Measurements from ENCODE around the gene CD226.
"Not testable (repeated sequence)": the region's sequence is repeated elsewhere in the genome, so short reads cannot be mapped to it uniquely, and the experiment has no call there.

The CD226 gene

DNA sequence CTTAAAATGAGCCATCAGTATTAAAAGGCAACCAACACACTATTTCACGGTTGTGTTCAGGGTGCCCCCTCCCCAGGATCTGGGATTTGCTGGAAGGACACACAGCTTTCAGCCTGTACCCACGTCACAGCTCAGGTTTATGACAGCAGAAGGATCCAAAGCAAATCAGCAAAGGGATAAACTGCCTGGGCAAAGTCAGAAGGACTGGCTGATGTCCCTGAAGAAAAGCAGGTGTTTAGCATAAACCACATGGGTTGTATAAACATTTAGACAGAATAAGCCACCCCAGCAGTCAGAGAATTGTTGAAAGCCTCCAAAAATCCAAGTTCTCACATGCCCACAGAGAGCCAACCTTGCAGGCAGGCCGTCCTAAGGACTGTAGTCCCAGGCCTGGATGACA, 63.9 kb downstream of the CD226 start:
- no peak overlapping the region for H3K27ac ChIP-seq (ENCODE audit: low read depth, low read length)
- H3K36me3 ChIP-seq (ENCODE audit: insufficient read depth, low read length): no peaks in the 10 kb centered on the region
- no peak overlapping the region for H3K4me3 ChIP-seq (ENCODE audit: low read length)
- peaks cover 3% of the 10 kb centered on the region; the same call in 1 of the 2 replicates for H3K4me1 ChIP-seq (ENCODE audit: insufficient read depth, low read length)
- WGBS: 61% methylated on average over 3 of the region's 3 CpGs
- H3K9ac ChIP-seq (ENCODE audit: low read depth, low read length): no peak overlapping the region
- H3K27me3 ChIP-seq (ENCODE audit: insufficient read depth, low read length): no peaks in the 10 kb centered on the region
- no peaks in the 10 kb centered on the region for H3K9me3 ChIP-seq (ENCODE audit: insufficient read depth, low read depth, low read length)

- no peaks in the 10 kb centered on the region for H3K9me3 ChIP-seq (ENCODE audit: insufficient read depth, low read depth, low read length)
- no peaks in the 10 kb centered on the region for H3K27me3 ChIP-seq (ENCODE audit: insufficient read depth, low read length)
- no peak overlapping the region for H3K4me3 ChIP-seq (ENCODE audit: low read length)
- WGBS: 100% methylated on average over 4 of the region's 6 CpGs
- H3K4me1 ChIP-seq (ENCODE audit: insufficient read depth, low read length): peaks cover 8% of the 10 kb centered on the region; the same call in 1 of the 2 replicates
- no peaks in the 10 kb centered on the region for H3K36me3 ChIP-seq (ENCODE audit: insufficient read depth, low read length)
- no peak overlapping the region for H3K27ac ChIP-seq (ENCODE audit: low read depth, low read length)
- H3K9ac ChIP-seq (ENCODE audit: low read depth, low read length): no peak overlapping the region
These were observed 64.6 kb downstream of the CD226 start for GRCh38 chr18:69882965-69883668.

GRCh38 chr18:69880083-69880482, 67.6 kb downstream of the CD226 start:
- no peaks in the 10 kb centered on the region for H3K36me3 ChIP-seq (ENCODE audit: insufficient read depth, low read length)
- no peaks in the 10 kb centered on the region for H3K9me3 ChIP-seq (ENCODE audit: insufficient read depth, low read depth, low read length)
- H3K4me1 ChIP-seq (ENCODE audit: insufficient read depth, low read length): peaks cover 9% of the 10 kb centered on the region; the same call in 1 of the 2 replicates
- H3K9ac ChIP-seq (ENCODE audit: low read depth, low read length): no peak overlapping the region
- no peaks in the 10 kb centered on the region for H3K27me3 ChIP-seq (ENCODE audit: insufficient read depth, low read length)
- H3K4me3 ChIP-seq (ENCODE audit: low read length): no peak overlapping the region
- H3K27ac ChIP-seq (ENCODE audit: low read depth, low read length): peak overlapping the region; percentile 85; the same call in 1 of the 2 replicates
- 96% methylated on average over 2 of the region's 3 CpGs for WGBS

GRCh38 chr18:69879051-69879450, 68.6 kb downstream of the CD226 start:
- WGBS: 66% methylated on average over 2 of the region's 3 CpGs
- H3K36me3 ChIP-seq (ENCODE audit: insufficient read depth, low read length); H3K9me3 ChIP-seq (ENCODE audit: insufficient read depth, low read depth, low read length); H3K27me3 ChIP-seq (ENCODE audit: insufficient read depth, low read length); H3K9ac ChIP-seq (ENCODE audit: low read depth, low read length); H3K4me3 ChIP-seq (ENCODE audit: low read length); H3K4me1 ChIP-seq (ENCODE audit: insufficient read depth, low read length): not testable (repeated sequence)
- H3K27ac ChIP-seq (ENCODE audit: low read depth, low read length): peak overlapping the region; percentile 85; the same call in 1 of the 2 replicates

- no peak overlapping the region for H3K9ac ChIP-seq (ENCODE audit: low read depth, low read length)
- no peaks in the 10 kb centered on the region for H3K27me3 ChIP-seq (ENCODE audit: insufficient read depth, low read length)
- no peaks in the 10 kb centered on the region for H3K36me3 ChIP-seq (ENCODE audit: insufficient read depth, low read length)
- 0 out of 2 replicates have a peak, but pooled peaks cover 6% of the 10 kb centered on the region for H3K4me1 ChIP-seq (ENCODE audit: insufficient read depth, low read length)
- H3K27ac ChIP-seq (ENCODE audit: low read depth, low read length): peak overlapping the region; percentile 71; the same call in 1 of the 2 replicates
- H3K9me3 ChIP-seq (ENCODE audit: insufficient read depth, low read depth, low read length): no peaks in the 10 kb centered on the region
- WGBS: 77% methylated on average over 5 of the region's 6 CpGs
- H3K4me3 ChIP-seq (ENCODE audit: low read length): no peak overlapping the region
These were observed 69.3 kb downstream of the CD226 start for GRCh38 chr18:69878213-69878933.

GRCh38 chr18:69876490-69876889, 71.2 kb downstream of the CD226 start:
- no peak overlapping the region for H3K4me3 ChIP-seq (ENCODE audit: low read length)
- H3K27ac ChIP-seq (ENCODE audit: low read depth, low read length): no peak overlapping the region
- no peaks in the 10 kb centered on the region for H3K27me3 ChIP-seq (ENCODE audit: insufficient read depth, low read length)
- no peak overlapping the region for H3K9ac ChIP-seq (ENCODE audit: low read depth, low read length)
- no peaks in the 10 kb centered on the region for H3K9me3 ChIP-seq (ENCODE audit: insufficient read depth, low read depth, low read length)
- H3K4me1 ChIP-seq (ENCODE audit: insufficient read depth, low read length): 0 out of 2 replicates have a peak, but pooled peaks cover 6% of the 10 kb centered on the region
- 96% methylated on average over 3 of the region's 3 CpGs for WGBS
- H3K36me3 ChIP-seq (ENCODE audit: insufficient read depth, low read length): no peaks in the 10 kb centered on the region

- Histone ChIP-seq H3K4me1 (ENCODE audit: insufficient read depth, low read length) (0 out of 2 replicates have a peak, but pooled peaks cover 6% of the 10 kb centered on the region), H3K4me3 (ENCODE audit: low read length) (no peak overlapping the region), H3K36me3 (ENCODE audit: insufficient read depth, low read length) (no peaks in the 10 kb centered on the region), H3K27me3 (ENCODE audit: insufficient read depth, low read length) (no peaks in the 10 kb centered on the region), H3K9ac (ENCODE audit: low read depth, low read length) (no peak overlapping the region), H3K9me3 (ENCODE audit: insufficient read depth, low read depth, low read length) (no peaks in the 10 kb centered on the region), H3K27ac (ENCODE audit: low read depth, low read length) (no peak overlapping the region)
- WGBS: 92% methylated on average over 2 of the region's 2 CpGs
These were observed 73.6 kb downstream of the CD226 start for GRCh38 chr18:69874058-69874457.

DNA sequence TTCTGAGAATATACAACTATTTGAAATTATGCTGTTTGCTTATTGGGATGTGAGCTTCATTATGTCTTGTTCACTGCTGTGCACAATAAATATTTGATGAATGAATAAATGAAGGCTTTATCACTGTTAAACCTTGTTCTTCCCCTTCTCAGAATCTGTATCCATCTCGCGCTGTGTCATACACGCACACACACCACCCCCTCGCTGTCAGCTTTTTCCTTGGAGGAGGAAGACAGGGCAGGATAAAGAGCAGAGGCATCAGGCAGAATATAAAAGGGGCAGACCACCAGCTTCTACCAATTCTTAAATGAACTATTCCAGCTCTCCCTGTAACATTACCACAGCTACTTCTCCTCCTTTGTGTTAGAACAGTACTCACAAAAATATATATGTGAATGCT, 75.0 kb downstream of the CD226 start:
- Histone ChIP-seq H3K27ac (ENCODE audit: low read depth, low read length) (no peak overlapping the region), H3K4me3 (ENCODE audit: low read length) (no peak overlapping the region), H3K4me1 (ENCODE audit: insufficient read depth, low read length) (no peaks in the 10 kb centered on the region), H3K9ac (ENCODE audit: low read depth, low read length) (no peak overlapping the region), H3K27me3 (ENCODE audit: insufficient read depth, low read length) (no peaks in the 10 kb centered on the region), H3K36me3 (ENCODE audit: insufficient read depth, low read length) (no peaks in the 10 kb centered on the region), H3K9me3 (ENCODE audit: insufficient read depth, low read depth, low read length) (no peaks in the 10 kb centered on the region)
- WGBS: 100% methylated on average over 4 of the region's 4 CpGs

DNA sequence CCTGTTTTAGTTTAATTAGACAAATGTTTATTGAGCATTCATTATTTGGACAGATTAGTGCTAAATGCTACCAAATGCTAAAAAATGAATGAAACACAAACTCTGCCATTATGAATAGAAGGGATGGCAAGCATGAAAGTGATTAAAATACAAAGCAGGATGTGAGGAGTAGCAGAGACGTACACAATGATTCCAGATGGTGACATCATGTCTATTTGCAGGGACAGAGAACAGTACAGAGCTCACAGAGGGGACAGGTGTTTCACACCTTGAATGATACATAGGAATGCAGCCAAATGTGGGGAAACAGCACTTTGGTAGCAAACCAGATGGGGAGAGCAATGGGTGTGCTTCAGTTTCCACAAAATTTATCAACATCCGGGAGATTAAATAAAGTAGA, 76.3 kb downstream of the CD226 start:
- no peaks in the 10 kb centered on the region for H3K4me1 ChIP-seq (ENCODE audit: insufficient read depth, low read length)
- no peaks in the 10 kb centered on the region for H3K9me3 ChIP-seq (ENCODE audit: insufficient read depth, low read depth, low read length)
- H3K9ac ChIP-seq (ENCODE audit: low read depth, low read length): no peak overlapping the region
- no peaks in the 10 kb centered on the region for H3K36me3 ChIP-seq (ENCODE audit: insufficient read depth, low read length)
- WGBS: 90% methylated on average over 2 of the region's 2 CpGs
- no peak overlapping the region for H3K27ac ChIP-seq (ENCODE audit: low read depth, low read length)
- H3K4me3 ChIP-seq (ENCODE audit: low read length): no peak overlapping the region
- H3K27me3 ChIP-seq (ENCODE audit: insufficient read depth, low read length): no peaks in the 10 kb centered on the region

DNA sequence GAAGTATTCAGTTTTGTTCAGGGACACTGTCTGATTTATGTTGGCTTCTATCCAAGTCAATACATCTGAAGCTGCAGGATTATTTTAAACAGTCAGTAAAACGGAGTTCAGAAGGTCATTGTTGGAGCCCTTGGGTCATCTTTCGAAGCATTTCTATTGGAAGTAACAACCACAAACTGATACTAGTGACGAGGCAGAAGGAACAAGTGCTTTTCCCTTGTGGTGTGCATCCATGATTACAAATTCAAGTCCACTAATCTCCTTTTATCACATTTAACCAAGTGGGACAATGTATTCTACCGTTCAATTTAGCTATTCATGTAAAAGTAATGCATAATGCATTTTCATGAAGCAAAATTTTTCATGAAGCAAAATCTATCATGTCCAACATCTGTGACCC, 76.9 kb downstream of the CD226 start:
- no peak overlapping the region for H3K27ac ChIP-seq (ENCODE audit: low read depth, low read length)
- no peaks in the 10 kb centered on the region for H3K27me3 ChIP-seq (ENCODE audit: insufficient read depth, low read length)
- no peaks in the 10 kb centered on the region for H3K36me3 ChIP-seq (ENCODE audit: insufficient read depth, low read length)
- 96% methylated on average over 4 of the region's 4 CpGs for WGBS
- no peak overlapping the region for H3K9ac ChIP-seq (ENCODE audit: low read depth, low read length)
- no peak overlapping the region for H3K4me3 ChIP-seq (ENCODE audit: low read length)
- H3K4me1 ChIP-seq (ENCODE audit: insufficient read depth, low read length): no peaks in the 10 kb centered on the region
- no peaks in the 10 kb centered on the region for H3K9me3 ChIP-seq (ENCODE audit: insufficient read depth, low read depth, low read length)

DNA sequence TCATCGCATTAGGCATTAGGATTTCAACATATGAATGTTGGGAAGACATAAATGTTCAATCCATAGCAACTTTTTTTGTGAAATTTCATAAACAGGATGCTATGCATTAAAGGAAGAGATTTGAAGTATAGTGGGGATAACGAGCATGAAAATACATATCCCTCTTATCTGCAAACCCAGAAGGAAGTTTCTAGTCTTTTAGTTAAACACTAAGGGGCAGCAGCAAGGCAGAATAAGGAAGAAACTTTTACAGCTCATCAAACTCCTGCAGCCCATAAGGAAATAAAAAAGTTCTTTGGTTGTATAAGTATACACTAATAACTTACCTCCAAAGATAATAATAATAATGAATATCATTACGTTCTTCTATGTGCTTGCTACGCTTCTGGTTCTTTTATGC, 81.5 kb downstream of the CD226 start:
- no peak overlapping the region for H3K9ac ChIP-seq (ENCODE audit: low read depth, low read length)
- H3K4me3 ChIP-seq (ENCODE audit: low read length): no peak overlapping the region
- no peaks in the 10 kb centered on the region for H3K9me3 ChIP-seq (ENCODE audit: insufficient read depth, low read depth, low read length)
- no peak overlapping the region for H3K27ac ChIP-seq (ENCODE audit: low read depth, low read length)
- no peaks in the 10 kb centered on the region for H3K36me3 ChIP-seq (ENCODE audit: insufficient read depth, low read length)
- no peaks in the 10 kb centered on the region for H3K4me1 ChIP-seq (ENCODE audit: insufficient read depth, low read length)
- H3K27me3 ChIP-seq (ENCODE audit: insufficient read depth, low read length): no peaks in the 10 kb centered on the region
- 98% methylated on average over 3 of the region's 4 CpGs for WGBS

Data from HUES64 (cell line).